ENCODE results near the gene ELAVL3.

- TF ChIP-seq POLR2A (IDR thresholded peaks at IDR 0.05; ENCODE audit: low read length), result no peak
- no peak for TF ChIP-seq JUN (IDR thresholded peaks at IDR 0.05)
- TF ChIP-seq RCOR1 (IDR thresholded peaks at IDR 0.05; ENCODE audit: low read depth, low read length), result no peak
- TF ChIP-seq CTCF (IDR thresholded peaks at IDR 0.05), result no peak
- TF ChIP-seq RAD21 (conservative IDR thresholded peaks at IDR 0.05 in 1 of 2, IDR thresholded peaks at IDR 0.05 in 1 of 2), result no peak
- no peak for TF ChIP-seq NFE2L2 (conservative IDR thresholded peaks at IDR 0.05; ENCODE audit: low read length)
- TF ChIP-seq EP300 (IDR thresholded peaks at IDR 0.05), result no peak
- no peak for TF ChIP-seq CBX8 (IDR thresholded peaks at IDR 0.05)
- TF ChIP-seq E2F6 (IDR thresholded peaks at IDR 0.05; ENCODE audit: borderline replicate concordance, low read depth), result no peak
Measured at GRCh38 chr19:11499220-11499726, 18.4 kb upstream of the ELAVL3 start.
